GM19193 (cell line): ENCODE measurements around the gene PPP4C.

ENCODE experiments used
- POLR2A ChIP-seq: IDR thresholded peaks from 4 replicates; pipeline ENCODE4 v1.6.1; 2011; ENCODE audit not compliant: insufficient read depth, insufficient read length; ENCODE audit errors: extremely low read depth

Gene PPP4C

DNA sequence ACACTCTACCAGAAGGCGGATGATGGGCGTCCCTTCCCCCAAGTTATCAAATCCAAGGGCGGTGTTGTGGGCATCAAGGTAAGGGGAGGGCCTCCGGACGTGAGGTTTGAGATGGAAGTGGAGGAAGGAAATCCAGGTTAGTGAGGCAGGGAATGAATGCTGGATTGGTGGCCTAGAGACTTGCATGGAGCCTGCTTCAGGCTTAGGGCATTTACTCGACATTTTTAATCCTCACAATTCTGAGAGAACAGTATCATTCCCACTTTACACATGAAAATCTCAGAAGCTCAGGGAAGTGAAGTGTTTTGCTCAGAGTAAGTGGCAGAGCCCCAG lies 8.2 kb upstream of the PPP4C start:
- TF ChIP-seq POLR2A = no peak

DNA sequence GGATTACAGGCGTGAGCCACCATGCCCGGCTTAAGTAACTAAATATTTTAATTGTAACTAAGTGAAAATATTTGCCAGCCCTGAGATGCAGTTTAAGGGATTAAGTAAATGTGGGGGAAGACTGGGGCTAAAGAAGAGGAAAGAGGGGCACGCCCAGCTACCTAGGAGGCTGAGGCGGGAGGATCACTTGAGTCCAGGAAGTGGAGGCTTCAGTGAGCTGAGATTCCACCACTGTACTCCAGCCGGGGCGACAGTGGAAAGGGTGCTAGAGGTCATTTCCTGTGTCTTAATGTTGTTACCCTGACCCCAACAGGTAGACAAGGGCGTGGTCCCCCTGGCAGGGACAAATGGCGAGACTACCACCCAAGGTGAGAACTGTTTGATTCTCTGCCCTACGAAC lies 7.5 kb upstream of the PPP4C start:
- no peak for TF ChIP-seq POLR2A

- no peak for TF ChIP-seq POLR2A
These were observed 6.8 kb upstream of the PPP4C start for GRCh38 chr16:30068750-30069610.

DNA sequence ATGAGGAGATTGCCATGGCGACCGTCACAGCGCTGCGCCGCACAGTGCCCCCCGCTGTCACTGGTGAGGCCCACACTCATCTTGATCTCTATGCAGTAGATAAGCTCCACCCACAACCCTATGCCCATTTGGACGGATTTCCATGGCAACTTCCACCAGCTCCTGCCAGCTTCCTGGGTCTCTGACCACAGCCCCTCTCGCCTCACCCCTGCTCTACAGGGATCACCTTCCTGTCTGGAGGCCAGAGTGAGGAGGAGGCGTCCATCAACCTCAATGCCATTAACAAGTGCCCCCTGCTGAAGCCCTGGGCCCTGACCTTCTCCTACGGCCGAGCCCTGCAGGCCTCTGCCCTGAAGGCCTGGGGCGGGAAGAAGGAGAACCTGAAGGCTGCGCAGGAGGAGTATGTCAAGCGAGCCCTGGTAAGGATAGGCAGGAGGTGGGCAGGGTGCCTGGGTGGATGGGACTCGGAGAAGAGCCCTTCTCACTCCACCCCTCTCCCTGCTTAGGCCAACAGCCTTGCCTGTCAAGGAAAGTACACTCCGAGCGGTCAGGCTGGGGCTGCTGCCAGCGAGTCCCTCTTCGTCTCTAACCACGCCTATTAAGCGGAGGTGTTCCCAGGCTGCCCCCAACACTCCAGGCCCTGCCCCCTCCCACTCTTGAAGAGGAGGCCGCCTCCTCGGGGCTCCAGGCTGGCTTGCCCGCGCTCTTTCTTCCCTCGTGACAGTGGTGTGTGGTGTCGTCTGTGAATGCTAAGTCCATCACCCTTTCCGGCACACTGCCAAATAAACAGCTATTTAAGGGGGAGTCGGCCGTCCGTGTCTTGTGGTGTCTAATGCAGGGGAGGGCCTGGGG lies 6.0 kb upstream of the PPP4C start:
- no peak for TF ChIP-seq POLR2A

DNA sequence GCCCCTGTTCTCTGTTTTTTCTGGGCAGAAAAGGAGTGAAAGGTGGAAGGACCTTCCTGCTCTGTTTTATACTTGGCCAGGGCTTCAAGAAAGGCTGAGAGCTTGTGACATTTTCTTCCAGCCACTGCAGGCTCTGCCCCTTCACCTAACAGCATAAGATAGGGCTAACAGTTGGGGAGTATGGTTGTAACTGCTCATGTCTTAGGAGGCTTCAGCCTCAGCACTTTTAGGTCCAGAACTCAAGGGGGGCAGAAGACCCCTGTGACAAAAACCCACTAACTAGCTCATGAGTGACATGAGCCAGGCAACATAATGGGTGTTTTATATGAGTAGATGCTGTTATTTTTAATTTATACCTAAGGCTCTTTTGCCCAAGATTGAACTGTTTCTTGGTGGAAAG lies 5.3 kb upstream of the PPP4C start:
- TF ChIP-seq POLR2A = no peak

DNA sequence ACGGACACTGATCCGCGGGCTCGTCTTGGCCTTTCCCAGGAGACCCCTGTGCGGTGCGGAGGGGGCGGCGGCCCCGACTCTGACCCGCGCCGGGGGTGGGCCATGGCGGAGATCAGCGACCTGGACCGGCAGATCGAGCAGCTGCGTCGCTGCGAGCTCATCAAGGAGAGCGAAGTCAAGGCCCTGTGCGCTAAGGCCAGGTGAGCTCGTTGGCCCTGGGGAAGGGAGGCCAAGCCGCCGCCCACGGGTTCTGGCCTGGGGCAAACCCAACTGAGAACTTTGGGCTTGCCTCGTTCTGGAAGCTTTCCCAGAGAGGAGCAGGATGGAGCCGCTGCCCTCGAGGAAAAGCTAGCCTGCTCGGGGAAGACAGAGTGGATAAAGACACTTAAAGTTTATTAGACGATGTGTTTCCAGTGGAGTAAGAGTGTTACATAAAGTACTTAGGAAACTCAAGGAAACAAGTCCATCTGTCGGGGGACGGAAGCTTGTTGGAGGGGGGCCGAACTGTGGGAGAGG lies 540 bp downstream of the PPP4C start:
- TF ChIP-seq POLR2A = no peak

DNA sequence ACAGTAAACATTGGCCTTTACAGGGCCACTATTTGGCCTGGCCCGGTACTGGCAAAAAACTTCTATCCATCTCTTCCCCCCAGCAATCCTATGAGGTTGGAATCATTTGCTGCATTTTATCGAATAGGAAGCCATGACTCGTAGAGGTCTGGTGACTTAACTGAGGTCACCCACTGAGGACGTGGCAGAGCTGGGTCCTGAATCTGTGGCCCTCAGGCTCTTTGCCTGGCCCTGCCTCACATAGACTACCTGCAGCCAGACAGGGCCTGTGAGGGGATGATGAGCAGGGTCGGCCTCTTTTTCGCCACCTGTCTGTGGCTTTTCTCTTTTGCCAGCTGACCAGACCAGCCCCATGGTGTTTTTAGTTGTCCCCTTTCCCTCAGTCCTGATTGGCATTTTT lies 1.9 kb downstream of the PPP4C start:
- TF ChIP-seq POLR2A = no peak

DNA sequence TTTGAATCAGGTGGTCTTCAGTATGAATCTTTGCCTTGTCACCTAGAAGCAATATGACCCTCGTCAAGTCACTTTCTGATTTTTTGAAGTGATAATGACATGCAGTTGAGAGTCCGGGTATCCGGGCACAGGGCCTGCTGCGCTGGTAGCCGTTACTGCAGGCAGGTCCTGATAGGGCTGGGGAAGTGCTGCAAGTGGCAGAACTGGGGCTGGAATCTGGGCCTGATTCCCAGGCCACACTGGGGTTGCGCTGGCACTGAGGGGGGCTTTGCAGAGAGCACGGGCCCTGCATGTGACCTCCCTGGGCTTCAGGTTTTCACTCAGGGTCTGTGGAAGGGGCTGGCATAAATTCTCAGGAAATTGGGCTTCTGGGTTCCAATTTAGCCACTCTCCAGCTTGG lies 3.0 kb downstream of the PPP4C start:
- no peak for TF ChIP-seq POLR2A

- TF ChIP-seq POLR2A = no peak
These were observed 3.7 kb downstream of the PPP4C start for GRCh38 chr16:30079480-30079879.

- TF ChIP-seq POLR2A = no peak
These were observed 6.8 kb downstream of the PPP4C start for GRCh38 chr16:30082545-30083090.

GRCh38 chr16:30083216-30084055 lies 7.6 kb downstream of the PPP4C start:
- TF ChIP-seq POLR2A = no peak

GRCh38 chr16:30084096-30084815 lies 8.5 kb downstream of the PPP4C start:
- no peak for TF ChIP-seq POLR2A

DNA sequence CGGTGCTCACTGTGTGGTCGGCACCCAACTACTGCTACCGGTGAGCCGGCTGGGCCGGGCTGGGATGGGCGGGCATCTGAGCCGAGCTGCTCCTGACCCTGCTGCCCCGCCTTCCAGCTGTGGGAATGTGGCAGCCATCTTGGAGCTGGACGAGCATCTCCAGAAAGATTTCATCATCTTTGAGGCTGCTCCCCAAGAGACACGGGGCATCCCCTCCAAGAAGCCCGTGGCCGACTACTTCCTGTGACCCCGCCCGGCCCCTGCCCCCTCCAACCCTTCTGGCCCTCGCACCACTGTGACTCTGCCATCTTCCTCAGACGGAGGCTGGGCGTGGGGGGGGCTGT lies 9.0 kb downstream of the PPP4C start:
- no peak for TF ChIP-seq POLR2A

GRCh38 chr16:30085247-30085646 lies 9.5 kb downstream of the PPP4C start:
- no peak for TF ChIP-seq POLR2A
